Fibroblast of skin of back (primary cell): Measurements from ENCODE around the gene CC2D2A.
A peak's percentile ranks its signal among the peaks of the same experiment; 100 is the strongest.
"Not testable (repeated sequence)": the region's sequence is repeated elsewhere in the genome, so short reads cannot be mapped to it uniquely, and the experiment has no call there.

ENCODE experiments used
- DNase-seq: peaks from one replicate; pipeline ENCODE4 v3.0.0-alpha.2; 2013

The CC2D2A gene

GRCh38 chr4:15517681-15518080 is 48.0 kb downstream of the CC2D2A start:
- DNase-seq = not testable (repeated sequence)

GRCh38 chr4:15521442-15522039 is 51.9 kb downstream of the CC2D2A start:
- DNase-seq = peak; percentile 7

GRCh38 chr4:15525080-15525479 is 55.4 kb downstream of the CC2D2A start:
- no peak for DNase-seq

- no peak for DNase-seq
Measured at GRCh38 chr4:15526924-15527592, 57.4 kb downstream of the CC2D2A start.

- no peak for DNase-seq
Measured at GRCh38 chr4:15531792-15532191, 62.1 kb downstream of the CC2D2A start.

- DNase-seq = no peak
Measured at GRCh38 chr4:15533817-15534216, 64.1 kb downstream of the CC2D2A start.

- no peak for DNase-seq
Measured at GRCh38 chr4:15535599-15535998, 65.9 kb downstream of the CC2D2A start.

- no peak for DNase-seq
Measured at GRCh38 chr4:15536552-15537499, 67.1 kb downstream of the CC2D2A start.

GRCh38 chr4:15541941-15542340 is 72.3 kb downstream of the CC2D2A start:
- no peak for DNase-seq

- no peak for DNase-seq
Measured at GRCh38 chr4:15542760-15543159, 73.1 kb downstream of the CC2D2A start.

GRCh38 chr4:15543537-15544247 is 74.0 kb downstream of the CC2D2A start:
- DNase-seq = no peak

GRCh38 chr4:15544248-15544729 is 74.6 kb downstream of the CC2D2A start:
- no peak for DNase-seq

GRCh38 chr4:15545371-15545770 is 75.7 kb downstream of the CC2D2A start:
- no peak for DNase-seq

GRCh38 chr4:15547392-15547791 is 77.7 kb downstream of the CC2D2A start:
- DNase-seq = no peak

- no peak for DNase-seq
Measured at GRCh38 chr4:15550491-15550890, 80.8 kb downstream of the CC2D2A start.

GRCh38 chr4:15551740-15552446 is 82.2 kb downstream of the CC2D2A start:
- DNase-seq = no peak

GRCh38 chr4:15552557-15553362 is 83.1 kb downstream of the CC2D2A start:
- no peak for DNase-seq

- DNase-seq = no peak
Measured at GRCh38 chr4:15556511-15557092, 86.9 kb downstream of the CC2D2A start.

GRCh38 chr4:15557786-15558550 is 88.3 kb downstream of the CC2D2A start:
- no peak for DNase-seq

GRCh38 chr4:15558561-15558960 is 88.9 kb downstream of the CC2D2A start:
- DNase-seq = no peak
